HL-60 (cell line): ENCODE data around the gene MRPS2.

ENCODE experiments used
- DNase-seq, 2 experiments: peaks; one replicate each; pipeline ENCODE4 v3.0.0-alpha.2; 2010 to 2020; ENCODE audit warnings: low read depth in 1 of 2, low spot score in 1 of 2
- H3K27ac ChIP-seq: fragments of 250-450 bp; sonication (Bioruptor Pico); replicated peaks from 2 replicates; pipeline ENCODE4 v1.5.1; 2020; ENCODE audit warnings: mild to moderate bottlenecking, moderate library complexity
- H3K27me3 ChIP-seq: fragments of 250-450 bp; sonication (Bioruptor Pico); 2 replicates; pipeline ENCODE4 v1.5.1; 2021; ENCODE audit warnings: mild to moderate bottlenecking, moderate library complexity; ENCODE audit not compliant: insufficient read depth, poor library complexity, severe bottlenecking
- H3K4me3 ChIP-seq: replicated peaks from 2 replicates; pipeline ENCODE4 v1.5.1; 2011; ENCODE audit warnings: mild to moderate bottlenecking, control low read depth, low read length; ENCODE audit not compliant: insufficient read depth
- GABPA ChIP-seq: IDR thresholded peaks from 2 replicates; pipeline ENCODE4 v1.6.1; 2012; ENCODE audit warnings: low read depth
- POLR2AphosphoS5 ChIP-seq: IDR thresholded peaks from 2 replicates; pipeline ENCODE4 v1.6.1; 2012; ENCODE audit warnings: low read depth
- REST ChIP-seq: IDR thresholded peaks from 2 replicates; pipeline ENCODE4 v1.6.1; 2012; ENCODE audit warnings: low read depth; ENCODE audit not compliant: insufficient replicate concordance
- SPI1 ChIP-seq: IDR thresholded peaks from 2 replicates; pipeline ENCODE4 v1.6.1; 2012; ENCODE audit warnings: low read depth, mild to moderate bottlenecking, borderline replicate concordance
- TF ChIP-seq, protein P1 (sequence below): IDR thresholded peaks from one replicate; pipeline ENCODE4 v1.5.1; 2011; ENCODE audit warnings: low read length, control low read depth, inconsistent platforms; ENCODE audit not compliant: insufficient read depth

MRPS2 gene

GRCh38 chr9:135486267-135487065 lies 14.0 kb upstream of the MRPS2 start:
- H3K4me3 ChIP-seq, result no peak overlapping the region
- TF ChIP-seq POLR2AphosphoS5 (no peak), SPI1 (no peak), REST (no peak), GABPA (no peak)
- TF ChIP-seq, protein P1, sequence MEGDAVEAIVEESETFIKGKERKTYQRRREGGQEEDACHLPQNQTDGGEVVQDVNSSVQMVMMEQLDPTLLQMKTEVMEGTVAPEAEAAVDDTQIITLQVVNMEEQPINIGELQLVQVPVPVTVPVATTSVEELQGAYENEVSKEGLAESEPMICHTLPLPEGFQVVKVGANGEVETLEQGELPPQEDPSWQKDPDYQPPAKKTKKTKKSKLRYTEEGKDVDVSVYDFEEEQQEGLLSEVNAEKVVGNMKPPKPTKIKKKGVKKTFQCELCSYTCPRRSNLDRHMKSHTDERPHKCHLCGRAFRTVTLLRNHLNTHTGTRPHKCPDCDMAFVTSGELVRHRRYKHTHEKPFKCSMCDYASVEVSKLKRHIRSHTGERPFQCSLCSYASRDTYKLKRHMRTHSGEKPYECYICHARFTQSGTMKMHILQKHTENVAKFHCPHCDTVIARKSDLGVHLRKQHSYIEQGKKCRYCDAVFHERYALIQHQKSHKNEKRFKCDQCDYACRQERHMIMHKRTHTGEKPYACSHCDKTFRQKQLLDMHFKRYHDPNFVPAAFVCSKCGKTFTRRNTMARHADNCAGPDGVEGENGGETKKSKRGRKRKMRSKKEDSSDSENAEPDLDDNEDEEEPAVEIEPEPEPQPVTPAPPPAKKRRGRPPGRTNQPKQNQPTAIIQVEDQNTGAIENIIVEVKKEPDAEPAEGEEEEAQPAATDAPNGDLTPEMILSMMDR, result no peak
- H3K27me3 ChIP-seq, result peaks cover 4% of the 10 kb centered on the region
- no peak overlapping the region for H3K27ac ChIP-seq
- no peak for DNase-seq

DNA sequence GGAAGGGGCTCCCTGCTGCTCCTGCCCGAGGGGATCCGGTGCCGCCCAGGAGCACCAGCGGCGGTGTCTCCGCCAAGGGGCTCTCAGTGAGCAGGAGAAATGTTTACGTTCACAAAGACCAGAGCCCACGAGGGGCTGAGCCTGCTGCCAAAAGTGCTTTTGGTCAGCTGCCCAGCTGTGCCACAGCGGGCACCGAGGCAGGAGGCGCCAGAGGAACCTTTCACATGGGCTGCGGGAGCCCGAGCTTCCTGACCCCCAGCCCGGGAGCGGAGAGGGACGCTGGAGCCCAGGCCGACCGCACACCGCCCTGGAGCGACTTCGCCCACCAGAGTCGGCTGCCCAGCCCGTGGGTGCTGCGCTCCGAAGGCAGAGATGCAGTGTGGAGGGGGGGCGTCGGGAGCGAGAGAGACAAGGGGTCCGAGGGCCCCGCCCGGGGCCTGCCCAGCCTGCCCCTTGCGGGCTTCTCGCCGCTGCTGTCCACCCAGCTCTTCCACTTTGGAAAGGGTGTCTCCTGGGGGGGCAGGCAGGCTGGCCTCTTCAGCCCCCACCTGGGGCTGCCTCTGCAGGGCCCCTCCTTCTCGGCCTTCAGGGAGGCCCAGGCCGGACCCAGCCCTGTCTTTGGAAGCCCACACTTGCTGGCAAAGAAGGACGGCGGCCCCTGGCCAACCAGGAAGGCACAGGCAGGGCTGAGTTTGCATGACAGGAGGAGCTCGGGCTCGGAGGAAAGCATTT lies 13.0 kb upstream of the MRPS2 start:
- Histone ChIP-seq H3K27ac (no peak overlapping the region), H3K27me3 (no peaks in the 10 kb centered on the region), H3K4me3 (no peak overlapping the region)
- DNase-seq, result no peak
- TF ChIP-seq GABPA (no peak), POLR2AphosphoS5 (no peak), SPI1 (no peak), REST (no peak)
- TF ChIP-seq, protein P1, result no peak

- TF ChIP-seq SPI1, result no peak
- TF ChIP-seq, protein P1, result no peak
- TF ChIP-seq GABPA, result no peak
- no peak for TF ChIP-seq POLR2AphosphoS5
- no peak for TF ChIP-seq REST
Observed at GRCh38 chr9:135488013-135488330, 12.5 kb upstream of the MRPS2 start.

More at GRCh38 chr9:135488013-135488330, 12.5 kb upstream of the MRPS2 start:
- Histone ChIP-seq H3K27ac (no peak overlapping the region), H3K4me3 (no peak overlapping the region), H3K27me3 (no peaks in the 10 kb centered on the region)
- DNase-seq, result no peak
